HepG2 (cell line): Measurements from ENCODE around the gene COL27A1. TPM values are rescaled to one million over a fixed set of nuclear protein-coding genes. Genes with fewer than 3 reads are reported as not detected.

Source experiments
- FOXA3 ChIP-seq: IDR thresholded peaks from 2 replicates; pipeline ENCODE4 v1.6.1; 2016; ENCODE audit warnings: missing genetic modification reagents, missing compliant biosample characterization
- HIC2 ChIP-seq: sonication (generic); formaldehyde crosslinking; IDR thresholded peaks from 2 replicates; pipeline ENCODE4 v1.9.0; 2022; ENCODE audit warnings: low read depth, missing genetic modification reagents
- HOXA7 ChIP-seq: sonication (generic); formaldehyde crosslinking; IDR thresholded peaks from 2 replicates; pipeline ENCODE4 v1.8.1; 2022; ENCODE audit warnings: mild to moderate bottlenecking, missing genetic modification reagents, moderate library complexity
- MAFK ChIP-seq, 2 experiments: IDR thresholded peaks in 1 of 2; conservative IDR thresholded peaks in 1 of 2; 2 replicates each; pipeline ENCODE4 v1.6.1; 2011; ENCODE audit warnings: improper control_type of control experiment in 2 of 2, low read length in 2 of 2
- NFE2L2 ChIP-seq: fragments of 150-350 bp; IDR thresholded peaks from 2 replicates; pipeline ENCODE4 v1.6.1; 2014; ENCODE audit warnings: low read length
- NR2F6 ChIP-seq, 2 experiments: IDR thresholded peaks; 2 replicates each; pipeline ENCODE4 v1.6.1; 2016; ENCODE audit warnings: antibody characterized with exemption in 1 of 2, mild to moderate bottlenecking in 1 of 2
- REXO4 ChIP-seq: sonication (generic); formaldehyde crosslinking; IDR thresholded peaks from 2 replicates; pipeline ENCODE4 v1.8.0; 2022; ENCODE audit warnings: missing genetic modification reagents, mild to moderate bottlenecking, borderline replicate concordance
- RFX5 ChIP-seq: IDR thresholded peaks from 2 replicates; pipeline ENCODE4 v1.6.1; 2011; ENCODE audit warnings: low read depth, low read length, improper control_type of control experiment
- SRY ChIP-seq: sonication (generic); formaldehyde crosslinking; IDR thresholded peaks from 2 replicates; pipeline ENCODE4 v1.8.0; 2022; ENCODE audit warnings: mild to moderate bottlenecking, missing genetic modification reagents
- TAF15 ChIP-seq: fragments of 200-400 bp; formaldehyde crosslinking; IDR thresholded peaks from one replicate; pipeline ENCODE4 v1.6.1; 2018; ENCODE audit warnings: mild to moderate bottlenecking, low read depth, low read length; ENCODE audit not compliant: poor library complexity, severe bottlenecking
- TFE3 ChIP-seq: IDR thresholded peaks from 2 replicates; pipeline ENCODE4 v1.6.1; 2016
- ZNF382 ChIP-seq: sonication (generic); formaldehyde crosslinking; IDR thresholded peaks from 2 replicates; pipeline ENCODE4 v1.5.0; 2020; ENCODE audit warnings: missing genetic modification reagents, mild to moderate bottlenecking, borderline replicate concordance
- ZNF546 ChIP-seq: sonication (generic); formaldehyde crosslinking; conservative IDR thresholded peaks from 2 replicates; pipeline ENCODE4 v1.8.1; 2023; ENCODE audit warnings: mild to moderate bottlenecking, missing genetic modification reagents
- ZNF577 ChIP-seq: sonication (generic); formaldehyde crosslinking; IDR thresholded peaks from 2 replicates; pipeline ENCODE4 v1.4.0; 2020; ENCODE audit warnings: mild to moderate bottlenecking, low read depth, missing genetic modification reagents, borderline replicate concordance
- polyA plus RNA-seq, 8 experiments: library from polyadenylated mRNA; depleted of rRNA in 3 of 8; stranded (reverse) in 7 of 8; unstranded in 1 of 8; fragments of >200 nt; fragmentation: Illumina TruSeq in 4 of 8; extraction: Trizol in 4 of 8; gene quantifications; 2 replicates each; pipeline versions ENCODE4 v1.2.1 to v1.2.3, GENCODE V29; 2011 to 2016; ENCODE audit warnings: low read depth in 4 of 8, missing spikeins in 1 of 8, mixed read lengths in 1 of 8; ENCODE audit not compliant: insufficient read depth in 1 of 8
- total RNA-seq, 5 experiments: library from RNA; depleted of rRNA; stranded (reverse); fragments of >200 nt; fragmentation: Illumina TruSeq; extraction: Trizol; gene quantifications; 2 replicates each; pipeline ENCODE4 v1.2.3, GENCODE V29; 2016; ENCODE audit warnings: low read depth in 1 of 5
- TF ChIP-seq, protein P1 (sequence below): sonication (generic); formaldehyde crosslinking; IDR thresholded peaks from 2 replicates; pipeline ENCODE4 v1.4.0; 2020; ENCODE audit warnings: missing genetic modification reagents
- TF ChIP-seq, protein P2 (sequence below): sonication (generic); formaldehyde crosslinking; IDR thresholded peaks from 2 replicates; pipeline ENCODE4 v1.4.0; 2020; ENCODE audit warnings: mild to moderate bottlenecking, missing genetic modification reagents, borderline replicate concordance
- TF ChIP-seq, protein P3 (sequence below): sonication (generic); formaldehyde crosslinking; IDR thresholded peaks from 2 replicates; pipeline ENCODE4 v1.5.0; 2020; ENCODE audit warnings: missing genetic modification reagents
- TF ChIP-seq, protein P4 (sequence below): sonication (generic); formaldehyde crosslinking; IDR thresholded peaks from 2 replicates; pipeline ENCODE4 v1.5.0; 2020; ENCODE audit warnings: mild to moderate bottlenecking, missing genetic modification reagents, moderate library complexity

Gene COL27A1
- total and polyA plus RNA-seq, 2 of the 13 experiments (the other 11 are each of a cell fraction or from before 2014, with no cell fraction given) = 71.3 to 89.1 TPM

DNA sequence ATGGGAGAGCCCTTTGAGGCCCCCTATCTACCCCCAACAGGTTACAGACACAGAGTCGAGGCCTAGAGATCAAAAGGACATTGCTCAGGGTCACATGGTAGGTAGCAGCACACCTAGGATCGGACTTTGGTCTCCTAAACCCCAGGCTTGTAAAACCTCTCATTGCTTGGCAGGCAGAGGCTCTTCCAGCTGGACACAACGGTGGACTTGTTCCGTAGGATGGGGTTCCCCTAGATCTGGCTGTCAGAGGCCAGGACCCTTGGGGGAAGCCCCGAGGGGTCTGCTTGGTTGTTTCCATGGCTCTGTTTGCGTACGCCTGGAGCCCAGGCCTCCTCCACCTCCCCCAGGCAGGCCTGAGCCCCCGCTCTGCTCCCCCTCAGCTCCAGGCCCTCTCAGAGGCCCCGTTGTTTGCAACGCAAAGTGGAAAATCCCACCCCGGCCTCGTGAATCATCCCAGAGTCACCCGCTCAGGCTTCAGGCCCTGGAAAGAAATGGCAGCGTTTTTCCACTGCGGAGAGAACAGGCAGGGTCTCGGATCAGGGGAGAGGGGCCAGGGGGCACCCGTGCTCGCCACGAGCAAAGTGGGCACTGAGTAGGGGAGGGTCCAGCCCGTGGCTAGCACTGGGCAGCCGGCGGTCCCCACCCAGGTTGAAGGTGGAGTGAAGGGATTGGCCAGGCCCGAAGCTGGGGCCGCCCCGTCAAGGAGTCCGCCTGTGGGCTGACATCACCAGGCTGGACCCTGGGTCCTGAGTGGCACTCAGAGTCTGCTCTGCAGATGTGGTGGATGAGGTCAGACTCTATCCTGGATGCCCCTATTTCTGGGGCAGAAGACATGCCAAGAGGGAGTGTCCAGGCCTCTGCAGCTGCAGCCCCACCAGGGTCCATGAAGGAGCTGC lies 19.8 kb downstream of the COL27A1 start (continued):
- TF ChIP-seq ZNF382 (CRISPR knock-in tag) = no peak
- TF ChIP-seq, protein P1, sequence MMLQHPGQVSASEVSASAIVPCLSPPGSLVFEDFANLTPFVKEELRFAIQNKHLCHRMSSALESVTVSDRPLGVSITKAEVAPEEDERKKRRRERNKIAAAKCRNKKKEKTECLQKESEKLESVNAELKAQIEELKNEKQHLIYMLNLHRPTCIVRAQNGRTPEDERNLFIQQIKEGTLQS (CRISPR knock-in tag) = peak; percentile 48; the same call in 1 of the 2 replicates
- TF ChIP-seq TAF15 = peak; percentile 59
- TF ChIP-seq, protein P2, sequence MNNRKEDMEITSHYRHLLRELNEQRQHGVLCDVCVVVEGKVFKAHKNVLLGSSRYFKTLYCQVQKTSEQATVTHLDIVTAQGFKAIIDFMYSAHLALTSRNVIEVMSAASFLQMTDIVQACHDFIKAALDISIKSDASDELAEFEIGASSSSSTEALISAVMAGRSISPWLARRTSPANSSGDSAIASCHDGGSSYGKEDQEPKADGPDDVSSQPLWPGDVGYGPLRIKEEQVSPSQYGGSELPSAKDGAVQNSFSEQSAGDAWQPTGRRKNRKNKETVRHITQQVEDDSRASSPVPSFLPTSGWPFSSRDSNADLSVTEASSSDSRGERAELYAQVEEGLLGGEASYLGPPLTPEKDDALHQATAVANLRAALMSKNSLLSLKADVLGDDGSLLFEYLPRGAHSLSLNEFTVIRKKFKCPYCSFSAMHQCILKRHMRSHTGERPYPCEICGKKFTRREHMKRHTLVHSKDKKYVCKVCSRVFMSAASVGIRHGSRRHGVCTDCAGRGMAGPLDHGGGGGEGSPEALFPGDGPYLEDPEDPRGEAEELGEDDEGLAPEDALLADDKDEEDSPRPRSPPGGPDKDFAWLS = no peak
- no peak for TF ChIP-seq RFX5
- TF ChIP-seq, protein P3, sequence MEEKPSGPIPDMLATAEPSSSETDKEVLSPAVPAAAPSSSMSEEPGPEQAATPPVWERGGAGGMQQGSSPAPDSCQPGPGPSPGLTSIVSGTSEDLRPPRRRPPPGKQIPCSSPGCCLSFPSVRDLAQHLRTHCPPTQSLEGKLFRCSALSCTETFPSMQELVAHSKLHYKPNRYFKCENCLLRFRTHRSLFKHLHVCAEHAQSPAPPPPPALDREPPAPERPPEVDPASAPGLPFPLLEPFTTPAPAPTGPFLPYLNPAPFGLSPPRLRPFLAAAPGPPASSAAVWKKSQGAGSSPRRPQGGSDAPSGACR = 0 out of 2 replicates have a peak, but pooled peaks have one; percentile 74
- peak; percentile 62 for TF ChIP-seq FOXA3 (CRISPR knock-in tag)
- no peak for TF ChIP-seq HOXA7 (CRISPR knock-in tag)
- no peak for TF ChIP-seq ZNF546 (CRISPR knock-in tag)
- TF ChIP-seq ZNF577 (CRISPR knock-in tag) = no peak
- no peak for TF ChIP-seq MAFK (conservative IDR thresholded peaks at IDR 0.05 in 1 of 2, IDR thresholded peaks at IDR 0.05 in 1 of 2; ENCODE audit: low read length in 2 of 2)
- TF ChIP-seq NR2F6 (IDR thresholded peaks at IDR 0.05) = peak; percentile 67; the same call in 1 of the 2 replicates
- peak; percentile 79 for TF ChIP-seq NR2F6 (CRISPR knock-in tag; IDR thresholded peaks at IDR 0.05)
- peak; percentile 93 for TF ChIP-seq TFE3 (CRISPR knock-in tag)
- no peak for TF ChIP-seq REXO4 (CRISPR knock-in tag)
- no peak for TF ChIP-seq SRY (CRISPR knock-in tag)
- peak; percentile 86 for TF ChIP-seq HIC2 (CRISPR knock-in tag)
- TF ChIP-seq NFE2L2 = no peak
- TF ChIP-seq, protein P4, sequence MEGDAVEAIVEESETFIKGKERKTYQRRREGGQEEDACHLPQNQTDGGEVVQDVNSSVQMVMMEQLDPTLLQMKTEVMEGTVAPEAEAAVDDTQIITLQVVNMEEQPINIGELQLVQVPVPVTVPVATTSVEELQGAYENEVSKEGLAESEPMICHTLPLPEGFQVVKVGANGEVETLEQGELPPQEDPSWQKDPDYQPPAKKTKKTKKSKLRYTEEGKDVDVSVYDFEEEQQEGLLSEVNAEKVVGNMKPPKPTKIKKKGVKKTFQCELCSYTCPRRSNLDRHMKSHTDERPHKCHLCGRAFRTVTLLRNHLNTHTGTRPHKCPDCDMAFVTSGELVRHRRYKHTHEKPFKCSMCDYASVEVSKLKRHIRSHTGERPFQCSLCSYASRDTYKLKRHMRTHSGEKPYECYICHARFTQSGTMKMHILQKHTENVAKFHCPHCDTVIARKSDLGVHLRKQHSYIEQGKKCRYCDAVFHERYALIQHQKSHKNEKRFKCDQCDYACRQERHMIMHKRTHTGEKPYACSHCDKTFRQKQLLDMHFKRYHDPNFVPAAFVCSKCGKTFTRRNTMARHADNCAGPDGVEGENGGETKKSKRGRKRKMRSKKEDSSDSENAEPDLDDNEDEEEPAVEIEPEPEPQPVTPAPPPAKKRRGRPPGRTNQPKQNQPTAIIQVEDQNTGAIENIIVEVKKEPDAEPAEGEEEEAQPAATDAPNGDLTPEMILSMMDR = peak; percentile 44
